ENCODE results near the gene CDK5. TPM values are rescaled to one million over a fixed set of nuclear protein-coding genes. Genes with fewer than 3 reads are reported as not detected.

The CDK5 gene
- total RNA-seq, 1 experiment from 2014 or later = 19.8 TPM

- peak; percentile 5 for TF ChIP-seq POLR2A (IDR thresholded peaks at IDR 0.05; ENCODE audit: borderline replicate concordance, extremely low read depth, insufficient read depth, insufficient read length)
- no peak for TF ChIP-seq EZH2 (IDR thresholded peaks at IDR 0.05)
- no peak for TF ChIP-seq CBX3 (IDR thresholded peaks at IDR 0.05; ENCODE audit: low read depth)
- no peak for TF ChIP-seq ELF1 (IDR thresholded peaks at IDR 0.05; ENCODE audit: borderline replicate concordance, low read depth)
- TF ChIP-seq CEBPB (IDR thresholded peaks at IDR 0.05; ENCODE audit: low read depth) = no peak
- H3K27ac ChIP-seq (ENCODE audit: low read depth, low read length) = peak overlapping the region; percentile 87
- H3K4me3 ChIP-seq (replicated peaks in 1 of 2; ENCODE audit: low read depth in 1 of 2, low read length in 2 of 2) = peak overlapping the region; percentile 81 to 90
- no peaks in the 10 kb centered on the region for H3K9me2 ChIP-seq (ENCODE audit: insufficient read depth)
- DNase-seq (ENCODE audit: low read depth, low spot score) (no peak), ATAC-seq (no peak)
- ChIA-PET CTCF (no interaction called here), POLR2A (no interaction called here), RAD21 (ENCODE audit: low non-redundant PET in 1 of 2, low total read pairs in 2 of 2, uncharacterized antibody in 2 of 2, unreplicated experiment in 2 of 2) (interaction anchor here in 1 of 2 experiments (1.3 kb wide), 1 partner anchor 30 kb away, joined by 5 read pairs; the partner anchor contains the start of gene ABCB8)
- H3K9me3 ChIP-seq (ENCODE audit: control insufficient read depth in 1 of 2, insufficient read depth in 1 of 2, low read depth in 1 of 2, low read length in 2 of 2) = no peaks in the 10 kb centered on the region
- peak overlapping the region; percentile 91 for H3K9ac ChIP-seq (ENCODE audit: low read length)
- 0 out of 4 replicates have a peak, but pooled peaks cover 0 to 3% of the 10 kb centered on the region in 2 experiments for H3K36me3 ChIP-seq (ENCODE audit: control insufficient read depth in 1 of 2, insufficient read depth in 2 of 2, low read length in 2 of 2)
- H3K79me2 ChIP-seq (ENCODE audit: insufficient read depth, low read length) = peaks cover 40% of the 10 kb centered on the region
- intact Hi-C loops (cut with micrococcal nuclease) = loop anchor here (1.0 kb wide), 1 partner anchor 31 kb away; the partner anchor contains the start of gene ABCB8
- H3K4me2 ChIP-seq (ENCODE audit: low read length) = peak overlapping the region; percentile 95
- no peak overlapping the region for H2AFZ ChIP-seq (ENCODE audit: low read depth, low read length, poor library complexity, severe bottlenecking)
- TSS peak; percentile 47 for BruUV-seq (replicated peaks)
- H3K27me3 ChIP-seq (ENCODE audit: insufficient read depth, low read length) = no peaks in the 10 kb centered on the region
- peaks cover 28 to 52% of the 10 kb centered on the region in 2 experiments for H3K4me1 ChIP-seq (ENCODE audit: control insufficient read depth in 1 of 2, insufficient read depth in 2 of 2, low read length in 2 of 2)
- no peaks in the 10 kb centered on the region for H4K20me1 ChIP-seq (ENCODE audit: insufficient read depth)
Measured at GRCh38 chr7:151058781-151059366, 1.2 kb upstream of the CDK5 start.

GRCh38 chr7:151057989-151058780 is 488 bp upstream of the CDK5 start:
- Histone ChIP-seq H3K9me2 (ENCODE audit: insufficient read depth) (no peaks in the 10 kb centered on the region), H3K36me3 (ENCODE audit: control insufficient read depth in 1 of 2, insufficient read depth in 2 of 2, low read length in 2 of 2) (no peaks in the 10 kb centered on the region), H3K9me3 (ENCODE audit: control insufficient read depth in 1 of 2, insufficient read depth in 1 of 2, low read depth in 1 of 2, low read length in 2 of 2) (no peaks in the 10 kb centered on the region), H3K27ac (ENCODE audit: low read depth, low read length) (peak overlapping the region; percentile 87), H3K79me2 (ENCODE audit: insufficient read depth, low read length) (peaks cover 33% of the 10 kb centered on the region), H3K4me1 (ENCODE audit: control insufficient read depth in 1 of 2, insufficient read depth in 2 of 2, low read length in 2 of 2) (peaks cover 25 to 48% of the 10 kb centered on the region in 2 experiments), H3K9ac (ENCODE audit: low read length) (peak overlapping the region; percentile 91), H2AFZ (ENCODE audit: low read depth, low read length, poor library complexity, severe bottlenecking) (no peak overlapping the region), H3K4me3 (replicated peaks in 1 of 2; ENCODE audit: low read depth in 1 of 2, low read length in 2 of 2) (peak overlapping the region; percentile 81 to 90), H4K20me1 (ENCODE audit: insufficient read depth) (no peaks in the 10 kb centered on the region), H3K27me3 (ENCODE audit: insufficient read depth, low read length) (no peaks in the 10 kb centered on the region), H3K4me2 (ENCODE audit: low read length) (peak overlapping the region; percentile 95)
- ATAC-seq (peak; percentile 75), DNase-seq (ENCODE audit: low read depth, low spot score) (peak; percentile 99)
- ChIA-PET POLR2A (no interaction called here), RAD21 (ENCODE audit: low non-redundant PET in 1 of 2, low total read pairs in 2 of 2, uncharacterized antibody in 2 of 2, unreplicated experiment in 2 of 2) (interaction anchor here in 1 of 2 experiments (1.3 kb wide), 1 partner anchor 30 kb away, joined by 5 read pairs; the partner anchor contains the start of gene ABCB8), CTCF (no interaction called here)
- intact Hi-C loops (cut with micrococcal nuclease) = loop anchor here (1.0 kb wide), 1 partner anchor 30 kb away; the partner anchor contains the start of gene ABCB8
- TSS peak; percentile 34 for BruUV-seq (replicated peaks)
- TF ChIP-seq ZBTB33 (IDR thresholded peaks at IDR 0.05; ENCODE audit: extremely low read depth, insufficient replicate concordance, low read length) (no peak), FOSL1 (IDR thresholded peaks at IDR 0.05; ENCODE audit: low read depth) (no peak), YY1 (IDR thresholded peaks at IDR 0.05; ENCODE audit: extremely low read depth, insufficient replicate concordance, low read depth, low read length) (peak; percentile 69), EGR1 (IDR thresholded peaks at IDR 0.05; ENCODE audit: low read depth) (no peak), TCF7L2 (IDR thresholded peaks at IDR 0.05; ENCODE audit: borderline replicate concordance, extremely low read depth, insufficient read depth, insufficient read length) (peak; percentile 100), ZNF274 (IDR thresholded peaks at IDR 0.05; ENCODE audit: low read depth, low read length) (no peak), SRF (IDR thresholded peaks at IDR 0.05; ENCODE audit: low read depth) (no peak), POLR2A (IDR thresholded peaks at IDR 0.05; ENCODE audit: borderline replicate concordance, extremely low read depth, insufficient read depth, insufficient read length) (peak; percentile 71), POLR2AphosphoS5 (IDR thresholded peaks at IDR 0.05; ENCODE audit: low read depth, low read length) (peak; percentile 65), CTCF (IDR thresholded peaks at IDR 0.05 in 2 of 3, conservative IDR thresholded peaks at IDR 0.05 in 1 of 3; ENCODE audit: borderline replicate concordance in 1 of 3, insufficient read depth in 1 of 3, low read depth in 2 of 3, low read length in 2 of 3) (no peak)

Measured in HCT116 (cell line).